GM21619 (cell line): Measurements from ENCODE around the gene C2orf76.

Experiments used
- ATAC-seq: cut with Tn5 transposase; IDR thresholded peaks from one replicate; pipeline ENCODE4 v1.9.1; 2021; ENCODE audit not compliant: unreplicated experiment

Gene C2orf76

GRCh38 chr2:119266091-119266589 is 100.5 kb downstream of the C2orf76 start:
- ATAC-seq = no peak

- no peak for ATAC-seq
Observed at GRCh38 chr2:119265693-119266066, 101.0 kb downstream of the C2orf76 start.

GRCh38 chr2:119264781-119265692 is 101.6 kb downstream of the C2orf76 start:
- peak; percentile 99 for ATAC-seq

GRCh38 chr2:119263656-119264055 is 103.0 kb downstream of the C2orf76 start:
- no peak for ATAC-seq

- ATAC-seq = no peak
Observed at GRCh38 chr2:119263025-119263424, 103.6 kb downstream of the C2orf76 start.

GRCh38 chr2:119261493-119262225 is 105.0 kb downstream of the C2orf76 start:
- no peak for ATAC-seq

GRCh38 chr2:119260646-119261492 is 105.8 kb downstream of the C2orf76 start:
- no peak for ATAC-seq

GRCh38 chr2:119259296-119259860 is 107.3 kb downstream of the C2orf76 start:
- no peak for ATAC-seq

GRCh38 chr2:119257198-119257597 is 109.4 kb downstream of the C2orf76 start:
- ATAC-seq = no peak

GRCh38 chr2:119256582-119256921 is 110.1 kb downstream of the C2orf76 start:
- no peak for ATAC-seq

GRCh38 chr2:119255760-119256581 is 110.7 kb downstream of the C2orf76 start:
- ATAC-seq = no peak

- ATAC-seq = no peak
Observed at GRCh38 chr2:119254601-119255080, 112.0 kb downstream of the C2orf76 start.

GRCh38 chr2:119253760-119254600 is 112.7 kb downstream of the C2orf76 start:
- ATAC-seq = no peak

GRCh38 chr2:119253114-119253702 is 113.4 kb downstream of the C2orf76 start:
- no peak for ATAC-seq
